Uterus (tissue), 4 donors: ENCODE results near the gene FFAR3. TPM values are rescaled to one million over a fixed set of nuclear protein-coding genes. Genes with fewer than 3 reads are reported as not detected.

Experiments used
- DNase-seq, 2 donors: peaks; one replicate each; pipeline ENCODE4 v3.0.0-alpha.2; 2019 to 2020
- H3K27ac ChIP-seq, 2 donors: fragments of 200-600 bp; sonication (generic); 1 replicate in 1 of 2; 2 replicates in 1 of 2; pipeline ENCODE4 v1.5.1; 2016 to 2018
- H3K27me3 ChIP-seq, 2 donors: fragments of 200-600 bp; sonication (generic); one replicate each; pipeline ENCODE4 v1.5.1; 2018 to 2019; ENCODE audit warnings: control low read depth in 1 of 2
- H3K36me3 ChIP-seq, 2 donors: fragments of 200-600 bp; sonication (generic); one replicate each; pipeline ENCODE4 v1.5.1; 2019; ENCODE audit warnings: control low read depth in 1 of 2
- H3K4me1 ChIP-seq, 2 donors: fragments of 200-600 bp; sonication (generic); one replicate each; pipeline ENCODE4 v1.5.1; 2018 to 2019; ENCODE audit warnings: control low read depth in 1 of 2
- H3K4me3 ChIP-seq, 2 donors: fragments of 200-600 bp; sonication (generic); 1 replicate in 1 of 2; 2 replicates in 1 of 2; pipeline ENCODE4 v1.5.1; 2018 to 2019; ENCODE audit warnings: mild to moderate bottlenecking in 1 of 2
- H3K9me3 ChIP-seq, 2 donors: fragments of 200-600 bp; sonication (generic); one replicate each; pipeline ENCODE4 v1.5.1; 2019; ENCODE audit warnings: control low read depth in 1 of 2
- POLR2A ChIP-seq, 2 donors: fragments of 450-650 bp; IDR thresholded peaks; one replicate each; pipeline ENCODE4 v1.6.1; 2016; ENCODE audit warnings: antibody characterized with exemption in 2 of 2, mild to moderate bottlenecking in 1 of 2, moderate library complexity in 1 of 2
- intact Hi-C: fragments of 100-400 bp; cut with DNase I; formaldehyde crosslinking; loops from one replicate; pipeline ENCODE4 v1.15.1; 2023; ENCODE audit warnings: low total_unique reads
- total RNA-seq, 4 donors: library from RNA; depleted of rRNA in 3 of 4; stranded (reverse); fragments of >200 nt in 3 of 4; gene quantifications; one replicate each; pipeline versions ENCODE4 v1.1.0 to v1.2.4, GENCODE V29; 2014 to 2023
- TF ChIP-seq, protein P1 (sequence below), 4 experiments: fragments of 200-600 bp in 2 of 4; fragments of 450-650 bp in 2 of 4; sonication (generic) in 2 of 4; IDR thresholded peaks; one replicate each; pipeline ENCODE4 v1.5.1; 2016 to 2019; ENCODE audit warnings: antibody characterized with exemption in 4 of 4, mild to moderate bottlenecking in 2 of 4, moderate library complexity in 1 of 4
- donor health status: DM: yes; HTN: yes; CAD: no.

Gene FFAR3
- total RNA-seq, 4 donors from 2014 or later, result not detected

DNA sequence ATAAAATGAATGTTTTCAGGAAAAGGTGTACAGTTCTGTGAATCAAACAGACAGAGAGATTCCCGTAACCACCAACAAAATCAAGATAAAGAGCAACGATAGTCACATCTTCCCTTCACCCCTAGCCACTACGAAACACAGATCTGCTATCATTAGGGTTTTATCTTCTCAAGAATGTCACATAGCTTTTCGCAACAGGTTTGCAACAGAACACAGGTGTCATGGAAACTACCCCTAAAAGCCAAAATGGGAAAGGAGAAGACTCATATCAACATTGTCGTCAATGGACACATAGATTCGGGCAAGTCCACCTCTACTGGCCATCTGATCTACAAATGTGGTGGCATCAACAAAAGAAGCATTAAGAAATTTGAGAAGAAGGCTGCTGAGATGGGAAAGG, 23.7 kb downstream of the FFAR3 start:
- H3K36me3 ChIP-seq, result no peaks in the 10 kb centered on the region
- no peak overlapping the region for H3K4me3 ChIP-seq
- no peaks in the 10 kb centered on the region for H3K9me3 ChIP-seq
- intact Hi-C loops, result no loop called here
- TF ChIP-seq POLR2A (IDR thresholded peaks at IDR 0.05), result no peak
- TF ChIP-seq, protein P1, sequence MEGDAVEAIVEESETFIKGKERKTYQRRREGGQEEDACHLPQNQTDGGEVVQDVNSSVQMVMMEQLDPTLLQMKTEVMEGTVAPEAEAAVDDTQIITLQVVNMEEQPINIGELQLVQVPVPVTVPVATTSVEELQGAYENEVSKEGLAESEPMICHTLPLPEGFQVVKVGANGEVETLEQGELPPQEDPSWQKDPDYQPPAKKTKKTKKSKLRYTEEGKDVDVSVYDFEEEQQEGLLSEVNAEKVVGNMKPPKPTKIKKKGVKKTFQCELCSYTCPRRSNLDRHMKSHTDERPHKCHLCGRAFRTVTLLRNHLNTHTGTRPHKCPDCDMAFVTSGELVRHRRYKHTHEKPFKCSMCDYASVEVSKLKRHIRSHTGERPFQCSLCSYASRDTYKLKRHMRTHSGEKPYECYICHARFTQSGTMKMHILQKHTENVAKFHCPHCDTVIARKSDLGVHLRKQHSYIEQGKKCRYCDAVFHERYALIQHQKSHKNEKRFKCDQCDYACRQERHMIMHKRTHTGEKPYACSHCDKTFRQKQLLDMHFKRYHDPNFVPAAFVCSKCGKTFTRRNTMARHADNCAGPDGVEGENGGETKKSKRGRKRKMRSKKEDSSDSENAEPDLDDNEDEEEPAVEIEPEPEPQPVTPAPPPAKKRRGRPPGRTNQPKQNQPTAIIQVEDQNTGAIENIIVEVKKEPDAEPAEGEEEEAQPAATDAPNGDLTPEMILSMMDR (IDR thresholded peaks at IDR 0.05), result no peak
- no peaks in the 10 kb centered on the region for H3K27me3 ChIP-seq
- H3K4me1 ChIP-seq, result no peaks in the 10 kb centered on the region
- DNase-seq, result no peak
- H3K27ac ChIP-seq, result no peak overlapping the region

DNA sequence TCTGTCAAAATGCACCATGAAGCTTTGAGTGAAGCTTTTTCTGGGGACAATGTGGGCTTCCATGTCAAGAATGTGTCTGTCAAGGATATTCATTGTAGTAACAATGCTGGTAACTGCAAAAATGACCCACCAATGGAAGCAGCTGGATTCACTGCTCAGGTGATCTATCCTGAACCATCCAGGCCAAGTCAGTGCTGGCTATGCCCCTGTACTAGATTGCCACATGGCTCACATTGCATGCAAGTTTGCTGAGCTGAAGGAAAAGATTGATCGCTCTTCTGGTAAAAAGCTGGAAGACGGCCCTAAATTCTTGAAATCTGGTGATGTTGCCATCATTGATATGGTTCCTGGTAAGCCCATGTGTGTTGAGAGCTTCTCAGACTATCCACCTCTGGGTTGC, 25.3 kb downstream of the FFAR3 start:
- Histone ChIP-seq H3K27me3 (no peaks in the 10 kb centered on the region), H3K36me3 (no peaks in the 10 kb centered on the region), H3K4me3 (no peak overlapping the region), H3K27ac (no peak overlapping the region), H3K9me3 (no peaks in the 10 kb centered on the region), H3K4me1 (no peaks in the 10 kb centered on the region)
- no peak for TF ChIP-seq POLR2A (IDR thresholded peaks at IDR 0.05)
- TF ChIP-seq, protein P1 (IDR thresholded peaks at IDR 0.05), result no peak
- intact Hi-C loops, result no loop called here
- DNase-seq, result no peak

DNA sequence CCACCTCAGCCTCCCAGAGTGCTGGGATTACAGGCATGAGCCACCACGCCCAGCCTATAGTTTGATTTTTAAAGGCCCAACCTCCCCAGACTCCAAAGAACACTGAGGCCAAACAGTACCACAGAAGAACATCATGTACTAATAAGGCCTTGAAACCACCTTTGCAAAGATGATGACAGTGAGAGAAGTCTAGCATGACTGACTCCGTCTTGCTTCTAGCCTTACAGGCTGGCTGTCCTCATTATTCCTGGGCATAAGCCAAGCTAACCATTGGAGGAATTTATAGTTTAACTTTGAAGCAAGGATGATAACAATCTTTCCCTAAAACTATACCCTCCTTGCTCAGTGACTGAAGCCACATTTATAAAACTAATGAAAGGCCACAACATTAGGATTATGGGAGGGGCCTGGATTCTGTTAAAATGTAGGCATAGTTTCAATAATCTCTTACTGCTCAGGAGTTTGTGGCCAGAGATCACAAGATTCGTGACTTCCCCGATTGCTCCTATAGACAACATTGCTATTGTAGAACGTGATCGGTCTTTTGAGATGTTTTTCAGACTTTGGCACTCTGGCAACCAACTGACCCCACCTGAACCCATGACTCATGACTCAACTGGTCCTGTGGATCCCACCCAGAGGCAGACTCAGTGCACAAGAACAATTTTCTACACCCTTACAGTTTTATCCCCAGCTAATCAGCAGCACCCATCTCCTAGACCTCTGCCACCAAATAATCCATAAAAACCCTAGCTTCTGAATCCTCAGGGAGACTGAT, 30.2 kb downstream of the FFAR3 start:
- intact Hi-C loops, result no loop called here
- H3K36me3 ChIP-seq, result no peaks in the 10 kb centered on the region
- TF ChIP-seq POLR2A (IDR thresholded peaks at IDR 0.05), result no peak
- TF ChIP-seq, protein P1 (IDR thresholded peaks at IDR 0.05), result no peak
- H3K27me3 ChIP-seq, result no peaks in the 10 kb centered on the region
- H3K4me3 ChIP-seq, result no peak overlapping the region
- no peak for DNase-seq
- no peaks in the 10 kb centered on the region for H3K9me3 ChIP-seq
- no peak overlapping the region for H3K27ac ChIP-seq
- no peaks in the 10 kb centered on the region for H3K4me1 ChIP-seq

DNA sequence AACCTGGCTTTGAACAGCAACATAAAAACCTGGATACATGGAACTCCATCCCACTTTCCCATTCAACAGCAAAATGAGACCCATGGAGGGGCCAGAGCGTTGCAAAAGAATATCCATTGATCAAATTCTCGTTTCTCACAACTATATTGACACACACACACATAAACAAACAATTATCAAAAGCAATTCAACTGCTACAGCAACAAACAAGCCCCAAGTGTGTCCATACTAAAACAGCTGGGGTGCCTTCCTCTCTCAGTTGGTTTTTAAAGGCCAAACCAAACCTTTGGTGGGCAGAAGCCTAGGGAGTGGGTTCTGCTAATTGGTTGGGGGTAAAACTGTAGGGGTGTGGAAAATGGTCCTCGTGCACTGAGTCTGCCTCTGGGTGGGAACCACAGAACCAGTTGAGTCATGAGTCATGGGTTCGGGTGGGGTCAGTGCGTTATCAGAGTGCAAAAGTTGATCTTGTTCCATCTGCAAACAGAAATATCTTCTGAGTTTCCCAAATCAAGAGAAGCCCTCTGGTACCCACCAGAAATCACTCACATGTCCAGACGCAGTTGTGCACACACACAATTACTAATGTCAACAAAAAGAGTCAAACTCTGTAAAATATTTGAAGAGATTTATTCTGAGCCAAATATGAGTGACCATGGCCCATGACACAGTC, 31.1 kb downstream of the FFAR3 start:
- Histone ChIP-seq H3K9me3 (no peaks in the 10 kb centered on the region), H3K27ac (no peak overlapping the region), H3K27me3 (no peaks in the 10 kb centered on the region), H3K4me1 (no peaks in the 10 kb centered on the region), H3K36me3 (no peaks in the 10 kb centered on the region), H3K4me3 (no peak overlapping the region)
- TF ChIP-seq POLR2A (IDR thresholded peaks at IDR 0.05), result no peak
- TF ChIP-seq, protein P1 (IDR thresholded peaks at IDR 0.05), result no peak
- no peak for DNase-seq
- intact Hi-C loops, result no loop called here
